GM19438 (cell line): Measurements from ENCODE around the gene DPM2.
A peak's percentile ranks its signal among the peaks of the same experiment; 100 is the strongest.

Source experiments
- ATAC-seq: cut with Tn5 transposase; IDR thresholded peaks from one replicate; pipeline ENCODE4 v1.9.1; 2021; ENCODE audit warnings: low read depth; ENCODE audit not compliant: unreplicated experiment

DPM2 gene

GRCh38 chr9:127940593-127940992, 2.9 kb upstream of the DPM2 start:
- ATAC-seq: no peak

GRCh38 chr9:127938298-127938690, 640 bp upstream of the DPM2 start:
- no peak for ATAC-seq

DNA sequence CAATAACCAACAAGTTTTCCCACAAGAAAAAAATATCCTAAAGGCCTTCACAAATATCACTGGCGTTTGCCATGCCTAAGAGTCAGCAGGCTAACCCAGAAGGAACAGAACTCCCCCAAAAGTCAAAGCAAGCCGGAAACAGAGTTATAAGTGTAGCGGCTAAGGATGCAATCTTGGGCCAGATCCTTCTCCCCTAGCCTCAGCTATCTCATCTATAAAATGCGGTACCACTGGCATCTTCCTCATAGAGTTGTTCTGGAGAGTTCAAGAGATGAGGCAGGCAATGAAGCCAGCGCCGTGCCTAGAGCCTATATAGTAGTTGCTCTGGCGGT, 632 bp downstream of the DPM2 start:
- no peak for ATAC-seq

GRCh38 chr9:127936347-127936852, 1.3 kb downstream of the DPM2 start:
- no peak for ATAC-seq

DNA sequence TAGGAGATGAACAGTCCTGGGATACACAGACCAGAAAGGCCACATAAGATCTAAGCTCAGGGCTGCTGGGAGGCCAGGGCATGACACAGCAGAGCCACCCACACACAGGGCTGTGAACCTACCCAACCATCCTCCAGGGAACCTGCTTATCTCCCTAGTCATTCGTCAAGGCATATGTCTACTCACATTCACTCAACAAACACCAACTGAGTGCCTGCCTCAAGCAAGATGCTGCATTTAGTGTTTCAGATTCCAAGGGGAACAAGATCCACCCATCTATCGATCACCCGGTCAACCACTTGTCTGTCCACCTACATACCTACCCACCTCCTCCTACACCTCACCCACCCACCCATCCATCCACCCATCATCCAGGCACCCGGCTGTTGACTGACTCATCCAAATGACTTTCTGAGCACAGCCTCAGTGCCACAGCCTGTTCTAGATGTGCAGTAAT, 1.9 kb downstream of the DPM2 start:
- ATAC-seq: no peak

GRCh38 chr9:127934986-127935385, 2.7 kb downstream of the DPM2 start:
- no peak for ATAC-seq

GRCh38 chr9:127934248-127934647, 3.4 kb downstream of the DPM2 start:
- ATAC-seq: no peak

- no peak for ATAC-seq
These were observed 6.4 kb downstream of the DPM2 start for GRCh38 chr9:127931092-127931881.

DNA sequence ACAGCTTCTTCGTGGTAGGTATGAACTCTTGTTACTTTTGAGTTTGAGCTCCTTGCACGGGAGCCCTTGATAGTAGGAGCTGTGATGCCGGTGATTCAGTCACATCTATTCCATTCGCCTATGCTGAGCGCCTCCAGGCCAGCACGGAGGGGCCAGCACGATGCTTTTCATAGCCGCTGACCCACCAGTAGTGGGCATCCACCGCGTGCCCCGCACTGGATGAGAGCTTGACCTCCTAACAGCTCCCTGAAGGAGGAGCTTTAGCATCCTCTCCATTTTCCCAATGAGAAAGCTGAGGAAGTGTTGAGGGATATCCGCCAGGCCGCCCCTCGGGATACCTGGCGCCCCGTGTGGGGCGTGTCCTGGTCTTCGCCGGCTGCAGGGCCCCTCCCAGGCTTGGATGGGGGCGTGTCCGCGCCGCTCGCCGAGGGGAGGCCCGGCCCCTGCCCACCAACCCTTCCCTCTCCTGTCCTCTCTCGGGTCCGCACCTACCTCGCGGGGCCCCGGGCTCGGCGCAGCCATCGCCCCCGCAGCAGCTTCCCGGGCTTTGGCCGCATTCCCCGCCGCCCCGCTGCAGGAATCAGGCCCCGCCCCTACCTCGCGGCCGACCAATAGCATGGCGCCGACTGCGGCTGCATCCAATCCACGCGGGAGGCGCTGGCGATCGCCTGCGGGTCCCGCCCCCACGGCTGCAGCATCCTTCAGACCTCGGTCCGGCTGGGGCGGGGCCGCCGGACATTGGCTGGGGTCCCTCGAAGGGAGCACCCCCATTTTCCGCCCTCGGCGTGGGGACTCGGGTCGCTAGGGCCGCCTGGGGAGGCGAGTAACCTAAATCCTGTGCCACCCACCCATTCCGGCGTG, 7.2 kb downstream of the DPM2 start, which contains the start of gene PIP5KL1:
Gene PIP5KL1, minus strand, starts transcription at position 547 of the 861 bp plus-strand sequence. Its CDS starts 25 bp downstream, at position 522.
- ATAC-seq: peak; percentile 78

GRCh38 chr9:127929625-127929979, 8.1 kb downstream of the DPM2 start:
- no peak for ATAC-seq

DNA sequence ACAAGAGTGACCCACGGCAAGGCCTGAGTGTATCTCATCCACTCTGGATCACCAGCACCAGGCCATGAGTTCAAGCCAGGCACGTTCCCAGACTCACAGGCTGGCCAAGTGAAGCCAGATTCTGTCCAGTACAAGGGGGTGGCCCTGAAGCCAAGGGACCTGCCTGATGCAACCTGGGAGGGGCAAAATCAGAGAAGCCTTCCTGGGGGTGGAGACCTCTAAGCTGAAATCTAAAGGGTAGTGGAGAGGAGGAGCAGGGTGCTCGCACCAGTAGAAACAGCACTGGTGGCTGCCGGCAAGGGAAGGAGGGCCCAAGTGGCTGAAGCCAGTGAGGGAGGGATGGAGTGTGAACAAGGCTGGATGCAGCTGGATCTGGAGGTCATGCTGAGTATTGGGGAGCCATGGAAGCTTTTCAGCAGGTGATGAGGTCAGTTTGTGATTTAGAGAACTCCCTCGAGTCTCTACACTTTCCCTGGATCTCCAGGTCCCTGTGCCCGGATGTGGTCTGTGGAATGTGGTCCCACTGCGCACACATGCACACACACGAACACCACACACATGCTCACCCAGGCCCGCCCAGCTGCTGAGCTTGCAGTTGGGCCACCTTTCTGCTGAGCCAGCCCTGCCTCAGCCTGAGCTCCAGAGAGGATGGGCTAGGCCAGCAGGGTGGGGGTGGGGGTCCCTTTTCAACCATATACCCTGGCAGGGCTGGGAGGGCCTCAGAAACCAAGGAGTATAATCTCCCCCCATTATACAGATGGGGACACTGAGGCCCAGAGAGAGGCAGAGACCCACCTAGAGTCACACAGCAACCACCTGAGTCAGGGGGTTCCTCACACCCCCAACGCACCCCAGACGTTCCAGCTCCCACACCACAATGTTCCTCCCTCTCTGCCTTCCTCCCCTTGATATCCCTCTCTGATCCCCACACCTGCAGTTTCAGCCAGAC, 8.7 kb downstream of the DPM2 start:
- no peak for ATAC-seq

- no peak for ATAC-seq
These were observed 9.5 kb downstream of the DPM2 start for GRCh38 chr9:127927988-127928675.

DNA sequence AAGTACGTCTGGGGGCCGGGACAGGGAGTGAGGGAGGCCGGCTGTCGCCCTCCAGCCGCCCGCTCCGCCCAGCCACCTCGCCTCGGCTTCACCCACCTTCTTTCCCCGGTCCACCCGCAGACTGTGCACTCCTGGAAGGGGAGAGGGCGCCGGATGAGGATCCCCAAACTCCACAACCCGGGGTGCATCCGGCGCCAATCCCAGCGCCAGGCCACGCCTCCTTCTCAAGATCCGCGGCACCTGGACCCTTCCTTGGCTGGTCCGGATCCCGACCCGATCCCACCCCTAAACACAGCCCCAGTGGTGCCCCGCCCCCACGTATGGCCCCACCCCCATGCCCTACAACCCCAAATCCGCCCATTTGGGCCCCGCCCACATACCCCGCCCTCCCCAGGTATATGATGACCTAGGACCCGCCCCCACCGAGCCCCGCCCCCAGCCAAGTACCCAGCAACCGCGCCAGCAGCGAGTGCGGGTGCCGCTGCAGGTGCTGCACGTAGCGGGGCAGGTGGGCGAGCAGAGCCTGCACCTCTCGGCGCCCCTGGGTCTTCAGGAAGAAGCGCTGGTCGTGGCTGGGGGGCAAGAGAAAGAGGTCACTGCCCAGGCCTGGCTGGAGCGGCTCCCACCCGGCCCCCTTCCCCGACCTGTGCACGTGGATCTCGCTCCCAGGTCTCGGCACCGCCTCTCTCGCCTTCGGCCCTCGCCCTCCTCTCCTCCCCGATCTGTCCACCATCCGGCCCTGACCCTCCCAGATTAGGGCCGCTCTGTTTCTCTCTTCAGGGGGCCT, 10.3 kb downstream of the DPM2 start:
- no peak for ATAC-seq

DNA sequence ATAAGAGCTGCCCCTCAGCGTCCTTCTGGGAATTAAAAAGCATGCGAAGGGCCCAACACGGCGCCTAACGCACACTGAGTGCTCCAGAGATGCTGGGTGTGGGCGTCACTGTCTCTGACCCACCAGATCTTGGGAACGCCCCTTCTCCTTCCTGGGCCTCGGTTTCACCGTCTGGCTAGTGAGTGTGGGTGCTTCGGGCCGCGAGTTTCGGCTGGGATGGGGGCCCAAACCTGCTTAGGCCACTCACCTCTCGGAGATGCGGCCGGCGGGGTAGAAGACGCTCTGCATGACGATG, 10.8 kb downstream of the DPM2 start:
- no peak for ATAC-seq

DNA sequence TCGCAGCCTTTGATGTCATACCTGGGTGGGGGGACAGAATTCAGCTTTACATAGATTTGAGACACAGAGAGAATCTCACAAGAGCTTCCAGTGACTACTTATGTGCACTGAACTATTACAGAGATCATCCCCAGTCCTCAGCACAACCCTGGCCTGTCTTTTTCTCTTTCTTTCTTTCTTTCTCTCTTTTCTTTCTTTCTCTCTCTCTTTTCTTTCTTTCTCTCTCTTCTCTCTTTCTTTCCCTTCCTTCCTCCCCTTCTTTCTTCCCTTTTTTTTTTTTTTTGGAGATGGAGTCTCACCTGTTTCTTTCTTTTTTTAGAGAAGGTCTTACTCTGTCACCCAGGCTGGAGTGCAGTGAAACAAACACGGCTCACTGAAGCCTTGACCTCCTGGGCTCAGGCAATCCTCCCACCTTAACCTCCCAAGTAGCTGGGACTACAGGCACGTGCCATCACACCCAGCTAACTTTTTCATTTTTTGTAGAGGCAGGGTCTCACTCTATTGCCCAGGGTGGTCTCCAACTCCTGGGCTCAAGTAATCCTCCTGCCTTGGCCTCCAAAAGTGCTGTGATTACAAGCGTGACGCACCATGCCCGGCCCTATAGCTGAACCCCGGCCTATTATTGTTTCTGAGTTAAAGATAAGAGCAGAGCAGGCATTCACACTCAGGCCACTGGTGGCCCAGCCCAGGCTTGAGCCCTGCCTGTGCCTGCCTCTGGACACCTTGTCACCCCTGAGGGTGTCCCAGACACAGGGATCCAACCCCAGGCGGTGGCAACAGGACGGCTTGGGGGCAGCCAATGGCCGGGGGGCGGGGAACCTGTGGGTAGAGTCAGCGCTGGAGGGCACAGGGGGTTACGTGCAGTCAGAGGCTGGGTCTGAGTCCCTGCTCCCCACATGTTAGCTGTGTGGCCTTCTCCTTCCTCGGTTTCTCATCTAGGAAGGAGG, 11.4 kb downstream of the DPM2 start:
- ATAC-seq: no peak

DNA sequence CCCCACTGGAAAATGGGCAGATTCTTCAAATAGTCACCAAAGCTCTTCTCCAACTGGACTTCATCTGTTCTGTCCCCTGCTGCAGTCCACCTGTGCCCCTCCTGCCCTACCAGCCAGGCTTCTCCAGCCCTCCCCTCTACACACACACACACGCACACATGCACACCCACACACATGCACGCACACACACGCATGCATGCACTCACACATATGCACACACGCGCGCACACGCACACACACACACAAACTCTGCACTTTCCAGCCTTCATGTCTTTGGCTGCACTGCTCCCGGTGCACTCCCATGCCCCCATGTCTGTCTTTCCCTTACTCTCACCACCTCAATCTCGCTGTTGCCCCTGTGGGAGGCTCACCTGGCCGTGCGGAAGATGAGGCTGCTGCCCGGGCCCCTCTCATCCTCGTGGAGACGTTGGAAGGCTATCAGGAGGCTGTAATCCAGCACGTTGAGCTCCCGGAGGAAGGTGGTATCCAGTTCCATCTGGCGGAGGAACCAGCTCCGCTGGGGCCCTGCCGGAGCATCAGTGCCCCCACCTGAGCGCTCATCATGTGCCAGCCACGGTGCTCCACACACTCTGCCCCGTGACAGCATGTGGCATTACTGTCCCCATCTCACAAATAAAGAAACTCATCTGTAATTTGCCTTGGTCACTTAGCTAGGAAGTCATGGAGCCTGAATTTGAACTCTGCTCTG, 12.8 kb downstream of the DPM2 start:
- no peak for ATAC-seq

DNA sequence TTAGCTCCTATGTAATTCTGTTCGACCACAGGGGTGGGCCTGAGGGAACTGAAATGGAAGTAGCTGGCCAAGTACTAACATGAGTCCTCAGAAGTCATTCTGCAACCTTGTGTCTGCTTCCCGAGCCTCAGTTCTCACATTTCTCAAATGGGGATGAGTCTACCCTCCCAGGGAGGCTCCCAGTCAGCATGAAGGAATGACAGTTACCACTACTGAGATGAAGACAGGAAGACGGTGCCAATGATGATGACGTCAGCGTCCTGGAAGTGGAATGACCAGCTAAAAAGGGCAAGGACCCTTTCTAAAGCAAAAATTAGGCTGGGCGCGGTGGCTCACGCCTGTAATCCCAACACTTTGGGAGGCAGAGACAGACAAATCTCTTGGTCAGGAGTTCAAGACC, 13.9 kb downstream of the DPM2 start:
- ATAC-seq: no peak

DNA sequence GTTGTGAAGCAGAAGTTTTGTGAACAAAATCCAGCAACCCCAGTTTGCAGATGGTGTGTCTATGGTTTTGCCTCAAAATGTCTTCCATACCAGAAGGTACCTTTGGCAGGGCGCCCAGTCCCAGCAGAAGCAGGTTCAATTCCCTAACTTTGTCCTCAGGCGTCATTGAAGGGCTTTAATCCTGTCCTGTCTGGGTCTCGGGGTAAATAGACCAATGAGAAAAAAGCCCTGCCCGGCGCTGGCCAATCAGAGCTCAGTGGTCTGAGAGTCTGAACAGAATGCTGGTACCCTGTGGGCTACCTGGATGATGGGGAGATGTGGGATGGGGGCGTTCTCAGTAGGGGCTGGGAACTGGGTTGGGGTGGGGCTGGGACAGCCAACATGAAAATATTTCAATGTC, 14.6 kb downstream of the DPM2 start:
- no peak for ATAC-seq
